Activated CD4-positive, alpha-beta T cell treated with anti-CD3 and anti-CD28 coated beads for 24 hours (primary cell): Measurements from ENCODE around the gene SPTBN4.
"Not testable (repeated sequence)": the region's sequence is repeated elsewhere in the genome, so short reads cannot be mapped to it uniquely, and the experiment has no call there.

Source experiments
- DNase-seq, 2 donors: peaks; one replicate each; pipeline ENCODE4 v3.0.0-alpha.2; 2020; ENCODE audit warnings: low read depth in 2 of 2

The SPTBN4 gene

DNA sequence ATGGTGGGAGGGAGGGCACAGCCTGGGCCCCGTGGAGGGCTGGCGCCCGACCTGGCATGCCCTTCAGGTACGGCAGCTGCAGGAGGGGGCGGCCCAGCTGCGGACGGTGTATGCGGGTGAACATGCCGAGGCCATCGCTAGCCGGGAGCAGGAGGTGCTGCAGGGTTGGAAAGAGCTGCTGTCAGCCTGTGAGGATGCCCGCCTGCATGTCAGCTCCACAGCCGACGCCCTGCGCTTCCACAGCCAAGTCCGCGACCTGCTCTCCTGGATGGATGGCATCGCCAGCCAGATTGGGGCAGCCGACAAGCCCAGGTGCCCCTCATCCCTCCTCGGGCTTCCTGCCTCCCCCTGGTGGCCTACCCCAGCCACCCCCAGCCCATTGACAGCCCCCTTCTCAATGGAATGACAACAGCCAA lies 93.3 kb downstream of the SPTBN4 start:
- no peak for DNase-seq

DNA sequence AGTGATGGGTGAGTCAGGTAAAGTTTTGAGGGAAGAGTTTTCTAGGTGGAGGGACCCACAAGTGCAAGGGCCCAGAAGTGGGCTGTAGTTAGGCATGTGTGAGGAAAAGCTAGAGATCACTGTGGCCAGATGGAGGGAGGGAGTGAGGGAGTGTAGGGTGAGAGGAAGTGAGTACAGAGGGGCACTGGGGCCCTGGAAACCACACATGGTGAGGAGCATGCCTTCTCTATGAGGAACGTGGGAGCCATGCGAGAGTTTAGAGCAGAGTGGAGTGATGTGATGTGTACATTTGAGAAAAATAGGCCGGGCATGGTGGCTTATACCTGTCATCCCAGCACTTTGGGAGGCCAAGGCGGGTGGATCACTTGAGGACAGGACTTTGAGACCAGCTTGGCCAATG lies 95.1 kb downstream of the SPTBN4 start:
- no peak for DNase-seq

DNA sequence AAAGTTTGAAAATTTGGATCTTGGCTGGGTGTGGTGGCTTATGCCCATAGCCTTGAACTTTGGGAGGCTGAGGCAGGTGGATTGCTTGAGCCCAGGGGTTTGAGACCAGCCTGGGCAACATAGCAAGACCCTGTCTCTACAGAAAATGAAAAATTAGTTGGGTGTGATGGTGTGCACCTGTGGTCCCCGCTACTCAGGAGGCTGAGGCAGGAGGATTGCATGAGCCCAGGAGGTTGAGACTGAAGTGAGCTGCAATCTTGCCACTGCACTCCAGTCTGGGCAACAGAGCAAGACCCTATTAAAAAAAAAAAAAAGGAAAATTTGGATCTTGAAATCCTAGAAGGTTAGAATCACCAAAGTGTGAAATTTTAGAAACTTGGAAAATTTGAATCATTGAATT lies 97.7 kb downstream of the SPTBN4 start:
- not testable (repeated sequence) for DNase-seq

DNA sequence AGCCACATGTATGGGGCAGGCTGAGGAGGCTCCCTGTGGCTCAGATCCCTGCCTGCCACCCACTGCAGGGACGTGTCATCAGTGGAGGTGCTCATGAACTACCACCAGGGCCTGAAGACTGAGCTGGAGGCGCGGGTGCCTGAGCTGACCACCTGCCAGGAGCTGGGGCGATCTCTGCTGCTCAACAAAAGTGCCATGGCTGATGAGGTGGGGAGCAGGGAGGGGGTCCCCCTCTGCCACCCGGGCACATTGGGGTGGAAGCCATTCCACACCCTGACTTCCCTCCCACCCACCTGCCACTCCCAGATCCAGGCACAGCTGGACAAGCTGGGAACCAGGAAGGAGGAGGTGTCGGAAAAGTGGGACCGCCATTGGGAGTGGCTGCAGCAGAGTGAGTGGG lies 98.6 kb downstream of the SPTBN4 start:
- DNase-seq: no peak

DNA sequence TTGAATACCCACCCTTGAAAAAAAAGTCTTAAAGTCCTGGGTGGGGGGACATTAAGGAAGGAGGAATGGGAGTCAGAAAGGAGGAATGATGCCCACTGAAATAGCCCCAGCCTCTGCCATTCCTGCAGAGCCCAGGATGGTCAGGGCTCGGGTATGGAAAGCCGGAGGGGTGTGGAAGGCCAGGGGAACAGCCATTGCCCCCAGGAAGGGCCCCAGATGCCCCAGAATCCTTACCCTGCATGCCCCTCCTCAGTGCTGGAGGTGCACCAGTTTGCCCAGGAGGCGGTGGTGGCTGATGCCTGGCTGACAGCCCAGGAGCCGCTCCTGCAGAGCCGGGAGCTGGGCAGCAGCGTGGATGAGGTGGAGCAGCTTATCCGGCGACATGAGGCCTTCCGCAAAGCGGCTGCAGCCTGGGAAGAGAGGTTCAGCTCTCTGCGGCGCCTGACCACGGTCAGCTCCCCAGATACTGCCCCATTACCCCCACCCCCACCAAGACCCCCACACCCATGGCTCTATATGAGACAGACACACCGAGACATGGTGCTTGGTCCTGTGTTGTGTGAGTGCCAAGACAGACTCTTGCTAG lies 99.2 kb downstream of the SPTBN4 start:
- no peak for DNase-seq

DNA sequence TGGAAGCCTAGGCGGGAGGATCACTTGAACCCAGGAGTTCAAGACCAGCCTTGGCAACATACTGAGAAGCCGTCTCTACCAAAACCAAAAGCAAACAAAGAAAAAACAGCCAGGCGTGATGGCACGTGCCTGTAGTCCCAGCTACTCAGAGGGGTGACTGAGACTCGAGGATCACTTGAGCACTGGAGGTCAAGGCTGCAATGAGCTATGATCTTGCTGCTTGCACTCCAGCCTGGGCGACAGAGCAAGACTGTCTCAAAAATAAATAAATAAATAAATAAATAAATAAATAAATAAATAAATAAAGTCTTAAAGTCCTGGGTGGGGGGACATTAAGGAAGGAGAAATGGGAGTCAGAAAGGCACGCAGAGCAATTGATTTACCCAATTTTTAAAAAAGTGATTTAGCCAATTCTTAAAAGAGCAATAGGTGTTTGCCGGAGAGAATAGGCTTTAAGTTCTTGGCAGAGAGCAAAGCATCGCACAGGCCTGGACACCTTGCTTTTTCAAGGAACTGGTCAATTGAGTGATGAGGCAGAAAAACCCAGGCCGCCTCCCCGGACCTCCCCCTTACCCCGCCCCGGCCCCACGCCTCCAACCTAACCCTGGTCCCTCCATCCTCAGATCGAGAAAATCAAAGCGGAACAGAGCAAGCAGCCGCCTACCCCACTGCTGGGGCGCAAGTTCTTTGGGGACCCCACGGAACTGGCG lies 100.4 kb downstream of the SPTBN4 start:
- DNase-seq: no peak

DNA sequence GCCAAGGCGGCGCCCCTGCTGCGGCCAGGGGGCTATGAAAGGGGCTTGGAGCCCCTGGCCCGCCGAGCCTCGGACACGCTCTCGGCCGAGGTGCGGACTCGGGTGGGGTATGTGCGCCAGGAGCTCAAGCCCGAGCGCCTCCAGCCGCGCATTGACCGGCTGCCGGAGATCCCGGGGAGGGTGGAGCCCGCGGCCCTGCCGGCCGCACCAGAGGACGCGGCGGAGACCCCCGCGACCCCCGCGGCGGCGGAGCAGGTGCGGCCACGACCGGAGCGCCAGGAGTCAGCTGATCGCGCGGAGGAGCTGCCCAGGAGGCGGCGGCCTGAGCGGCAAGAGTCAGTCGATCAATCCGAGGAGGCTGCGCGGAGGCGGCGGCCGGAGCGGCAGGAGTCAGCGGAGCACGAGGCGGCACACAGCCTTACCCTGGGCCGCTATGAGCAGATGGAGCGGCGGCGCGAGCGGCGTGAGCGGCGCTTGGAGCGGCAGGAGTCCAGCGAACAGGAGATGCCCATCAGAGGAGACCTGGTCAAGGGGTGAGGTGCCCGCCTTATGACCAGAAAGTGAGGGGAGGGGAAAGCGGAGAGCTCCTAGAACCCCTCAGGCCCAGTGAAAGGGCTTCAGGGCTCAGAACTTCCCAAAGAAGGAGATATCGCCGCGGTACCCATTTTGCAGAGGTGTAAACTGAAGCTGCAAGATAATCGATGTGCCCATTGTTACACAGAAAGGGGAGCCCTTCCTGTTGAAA lies 101.1 kb downstream of the SPTBN4 start:
- DNase-seq: no peak

DNA sequence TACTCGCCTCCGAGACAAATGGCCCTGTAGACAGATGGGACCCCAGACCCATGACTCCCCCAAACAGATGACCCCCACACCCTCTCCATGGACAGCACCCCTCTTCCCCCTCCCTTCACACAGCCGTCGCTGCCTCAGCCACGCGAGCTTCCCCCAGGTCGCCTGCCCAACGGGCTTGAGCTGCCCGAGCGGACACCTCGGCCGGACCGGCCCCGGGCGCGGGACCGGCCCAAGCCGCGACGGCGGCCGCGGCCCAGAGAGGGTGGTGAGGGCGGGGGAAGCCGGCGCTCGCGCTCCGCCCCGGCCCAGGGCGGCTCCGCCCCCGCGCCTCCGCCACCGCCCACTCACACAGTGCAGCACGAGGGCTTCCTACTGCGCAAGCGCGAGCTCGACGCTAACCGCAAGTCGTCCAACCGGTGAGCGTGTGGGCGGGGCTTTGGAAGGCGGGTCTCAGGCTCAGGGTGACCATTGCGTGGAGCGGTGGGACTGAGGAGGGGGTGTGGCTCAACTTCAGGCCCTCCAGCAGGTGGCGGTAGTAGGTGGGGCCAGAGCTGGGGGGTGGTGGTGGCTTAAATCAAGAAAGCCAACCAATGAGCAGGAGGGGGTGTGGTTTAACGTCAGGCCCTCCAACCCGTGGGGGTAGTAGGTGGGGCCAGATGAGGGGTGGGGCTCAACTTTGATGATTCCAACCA lies 103.7 kb downstream of the SPTBN4 start:
- peak; percentile 86 to 97 for DNase-seq

DNA sequence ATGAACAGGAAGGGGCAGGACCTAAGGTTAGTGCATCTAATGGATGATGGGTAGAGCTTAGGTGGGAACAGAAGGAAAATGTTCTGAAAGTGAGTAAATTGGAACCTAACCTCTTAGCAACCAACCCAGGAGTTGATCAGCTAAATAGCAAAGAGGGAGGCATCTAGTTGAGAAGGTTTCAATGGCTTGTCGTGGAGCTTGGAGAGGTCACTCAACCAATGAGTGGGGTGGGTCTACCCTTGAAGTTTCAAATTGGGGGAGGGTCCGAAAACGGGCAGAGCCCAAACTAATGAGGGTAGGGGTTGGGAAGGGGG lies 104.2 kb downstream of the SPTBN4 start:
- DNase-seq: no peak

DNA sequence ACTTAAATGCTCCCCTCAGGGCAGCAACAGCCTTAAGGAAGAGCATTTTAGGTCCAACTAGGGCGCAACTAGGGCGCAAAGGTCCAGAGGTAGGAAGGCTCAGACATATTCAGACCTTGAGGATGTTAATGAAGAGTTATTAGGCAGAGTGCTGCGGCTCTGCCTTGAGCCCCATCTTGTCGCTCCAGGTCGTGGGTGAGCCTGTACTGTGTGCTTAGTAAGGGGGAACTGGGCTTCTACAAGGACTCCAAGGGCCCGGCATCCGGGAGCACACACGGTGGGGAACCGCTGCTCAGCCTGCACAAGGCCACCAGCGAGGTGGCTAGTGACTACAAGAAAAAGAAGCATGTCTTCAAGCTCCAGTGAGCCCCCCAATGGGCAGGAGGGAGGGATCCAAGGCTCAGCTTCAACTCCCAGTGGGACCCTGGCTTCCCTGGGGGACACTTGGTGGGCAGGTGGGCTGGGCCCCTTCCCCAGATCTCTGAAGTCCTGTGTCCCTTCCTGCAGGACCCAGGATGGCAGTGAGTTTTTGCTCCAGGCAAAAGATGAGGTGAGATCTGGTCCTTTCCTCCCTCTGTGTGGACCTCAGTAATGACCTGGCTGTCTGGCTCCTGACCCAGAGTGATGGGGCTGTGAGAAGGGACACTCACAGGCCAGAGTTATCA lies 105.2 kb downstream of the SPTBN4 start:
- no peak for DNase-seq

DNA sequence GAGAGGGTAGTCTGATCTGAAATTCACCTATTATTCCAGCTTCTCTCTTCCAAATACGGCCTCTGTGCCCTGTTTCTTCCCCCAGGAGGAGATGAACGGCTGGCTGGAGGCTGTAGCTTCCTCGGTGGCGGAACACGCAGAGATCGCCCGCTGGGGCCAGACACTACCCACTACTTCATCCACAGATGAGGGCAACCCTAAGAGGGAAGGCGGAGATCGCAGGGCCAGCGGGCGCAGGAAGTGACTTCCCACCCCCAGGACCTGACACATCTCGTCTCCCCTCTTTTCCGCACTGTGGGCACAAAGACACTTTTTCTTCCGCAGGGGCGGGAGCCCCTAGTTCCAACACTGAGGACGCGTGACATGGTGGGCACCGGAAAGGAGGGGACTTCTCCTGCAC lies 108.5 kb downstream of the SPTBN4 start:
- no peak for DNase-seq

DNA sequence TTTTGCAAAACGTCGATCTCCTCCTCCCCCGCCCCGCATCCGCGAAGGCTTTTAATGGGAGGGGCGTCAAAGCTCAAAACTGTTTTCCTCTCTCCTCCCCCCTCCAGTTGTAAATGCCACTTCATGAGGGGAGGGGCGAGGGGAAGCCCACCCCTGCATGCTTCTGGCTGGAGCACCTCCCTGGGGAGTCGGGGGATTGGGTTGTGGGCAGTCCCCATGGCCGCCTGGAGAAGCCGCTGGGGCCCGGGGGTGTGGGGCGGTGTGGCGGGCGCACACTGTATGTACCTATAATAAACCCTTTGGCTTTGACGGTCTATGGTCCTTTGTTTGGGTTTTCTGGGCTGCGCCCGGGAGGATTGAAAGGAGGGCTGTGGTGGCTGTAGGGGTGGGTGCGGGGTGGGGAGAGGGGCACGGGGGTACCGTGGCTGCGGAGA lies 109.4 kb downstream of the SPTBN4 start:
- no peak for DNase-seq

DNA sequence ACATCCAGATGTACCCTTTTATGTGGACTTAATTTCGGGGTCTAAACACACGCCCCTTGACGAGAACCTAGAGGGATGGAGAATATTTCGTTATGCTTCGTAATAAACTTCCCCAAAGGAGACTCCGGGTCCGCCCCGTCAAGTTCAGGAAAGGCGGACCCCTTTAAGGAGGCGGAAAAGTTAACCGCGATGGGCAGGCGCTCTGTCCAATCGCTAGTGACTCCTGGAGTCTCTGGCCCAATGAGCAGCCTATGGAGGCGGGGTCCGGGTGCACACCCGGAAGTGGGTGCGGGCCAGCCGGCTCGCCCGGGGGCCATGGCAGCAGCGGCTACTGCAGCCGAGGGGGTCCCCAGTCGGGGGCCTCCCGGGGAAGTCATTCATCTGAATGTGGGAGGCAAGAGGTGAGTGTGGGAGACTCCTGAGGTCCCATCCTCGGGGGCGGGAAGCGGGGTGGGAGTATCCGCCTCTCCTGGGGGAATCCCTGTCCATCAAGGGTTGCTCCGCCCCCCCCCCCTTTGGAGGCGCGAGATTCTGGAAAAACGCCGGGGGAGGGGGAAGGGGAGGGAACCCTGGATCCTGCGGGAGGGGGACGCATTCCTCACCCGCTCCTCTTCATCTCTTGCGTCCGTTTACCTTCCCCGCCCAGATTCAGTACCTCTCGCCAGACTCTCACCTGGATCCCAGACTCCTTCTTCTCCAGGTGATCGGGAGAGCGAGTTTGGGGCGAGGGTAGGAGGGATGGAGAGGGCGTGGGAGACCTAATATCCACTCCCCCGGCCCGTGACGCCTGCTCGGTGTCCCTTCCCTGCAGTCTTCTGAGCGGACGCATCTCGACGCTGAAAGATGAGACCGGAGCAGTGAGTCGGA lies 110.0 kb downstream of the SPTBN4 start, which contains the start of gene SHKBP1:
TSS of gene SHKBP1 (plus strand) at position 289 of the 867 bp plus-strand sequence. CDS start at position 316, 27 bp downstream.
- DNase-seq: peak; percentile 90

DNA sequence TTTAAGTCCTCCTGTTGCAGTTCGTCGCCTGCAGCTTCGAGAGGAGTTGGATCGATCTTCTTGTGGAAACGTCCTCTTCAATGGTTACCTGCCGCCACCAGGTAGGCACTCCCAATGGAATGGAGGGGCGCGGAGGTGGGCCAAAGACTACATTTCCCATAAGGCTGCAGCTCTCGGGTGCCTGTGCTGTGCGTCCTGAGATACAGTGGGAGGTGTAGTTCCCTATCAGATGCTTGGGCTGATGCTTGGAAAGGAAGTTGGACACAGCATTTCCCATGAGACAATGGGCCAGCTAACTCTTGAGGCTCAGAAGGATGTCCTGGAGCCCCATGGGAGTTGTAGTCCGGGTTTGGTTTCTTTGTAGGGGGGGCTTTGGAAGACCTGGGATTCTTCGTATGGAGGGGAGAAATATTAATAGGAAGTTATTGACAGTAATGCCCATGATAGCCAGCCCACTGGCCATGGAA lies 111.7 kb downstream of the SPTBN4 start:
- no peak for DNase-seq

DNA sequence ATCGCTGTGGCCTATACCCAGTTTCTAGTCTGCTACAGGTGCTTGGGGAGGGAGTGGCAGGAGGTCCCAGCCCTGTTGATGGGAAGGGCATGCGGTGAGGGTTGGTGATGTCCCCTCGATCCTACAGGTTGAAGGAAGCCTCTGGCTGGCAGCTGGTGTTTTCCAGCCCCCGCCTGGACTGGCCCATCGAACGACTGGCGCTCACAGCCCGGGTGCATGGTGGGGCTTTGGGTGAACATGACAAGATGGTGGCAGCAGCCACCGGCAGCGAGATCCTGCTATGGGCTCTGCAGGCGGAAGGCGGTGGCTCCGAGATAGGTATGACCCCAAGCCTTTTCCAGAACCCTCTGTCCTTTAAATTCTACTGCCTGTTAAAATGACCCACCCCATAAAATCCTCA lies 113.8 kb downstream of the SPTBN4 start:
- DNase-seq: no peak

DNA sequence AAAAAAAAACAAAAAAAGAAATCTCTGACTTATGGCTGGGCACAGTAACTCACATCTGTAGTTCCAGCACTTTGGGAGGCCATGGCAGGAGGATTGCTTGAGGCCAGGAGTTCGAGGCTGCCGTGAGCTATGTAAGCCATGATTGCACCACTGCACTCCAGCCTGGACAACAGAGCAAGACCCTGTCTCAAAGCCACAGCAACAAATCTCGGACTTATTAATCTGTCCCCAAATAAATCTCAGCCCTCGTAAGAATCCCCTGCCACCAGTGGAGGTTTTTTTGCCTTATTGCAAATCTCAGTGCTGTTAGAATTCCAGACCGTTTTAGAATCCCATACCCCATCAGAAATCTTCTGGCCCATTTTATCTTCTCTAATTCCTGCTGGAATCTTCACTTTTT lies 114.7 kb downstream of the SPTBN4 start:
- DNase-seq: no peak

DNA sequence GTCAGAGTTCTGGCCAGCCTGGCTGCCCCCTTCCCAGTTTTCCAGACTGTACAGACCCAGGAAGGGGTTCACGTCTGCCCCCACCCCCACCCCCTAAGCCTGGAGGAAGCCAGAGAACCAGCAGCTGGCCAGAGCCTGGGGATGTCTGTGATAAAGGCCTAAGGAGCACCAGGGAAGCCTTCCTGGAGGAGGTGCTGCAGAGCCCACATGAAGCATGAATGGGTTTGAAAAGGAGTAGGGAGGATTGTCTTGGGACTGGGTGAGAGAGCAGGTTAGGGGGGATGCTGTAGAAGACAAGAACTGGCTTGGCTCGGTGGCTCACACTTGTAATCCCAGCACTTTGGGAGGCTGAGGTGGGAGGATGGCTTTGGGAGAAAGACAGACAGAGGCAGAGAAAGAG lies 115.7 kb downstream of the SPTBN4 start:
- DNase-seq: no peak

DNA sequence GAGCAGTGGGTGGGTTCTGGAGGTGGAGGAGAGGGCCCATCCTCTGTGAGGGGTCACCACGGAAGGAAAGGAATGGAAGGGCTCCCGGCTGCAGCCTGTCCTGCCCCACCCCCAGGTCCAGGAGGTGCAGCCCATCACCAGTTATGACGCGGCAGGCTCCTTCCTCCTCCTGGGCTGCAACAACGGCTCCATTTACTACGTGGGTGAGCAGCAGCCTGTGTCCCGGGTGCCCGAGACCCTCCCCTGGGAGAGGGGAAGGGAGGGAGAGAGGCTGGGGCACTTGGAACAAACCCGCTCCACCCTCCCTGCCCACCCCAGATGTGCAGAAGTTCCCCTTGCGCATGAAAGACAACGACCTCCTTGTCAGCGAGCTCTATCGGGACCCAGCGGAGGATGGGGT lies 116.5 kb downstream of the SPTBN4 start:
- no peak for DNase-seq

DNA sequence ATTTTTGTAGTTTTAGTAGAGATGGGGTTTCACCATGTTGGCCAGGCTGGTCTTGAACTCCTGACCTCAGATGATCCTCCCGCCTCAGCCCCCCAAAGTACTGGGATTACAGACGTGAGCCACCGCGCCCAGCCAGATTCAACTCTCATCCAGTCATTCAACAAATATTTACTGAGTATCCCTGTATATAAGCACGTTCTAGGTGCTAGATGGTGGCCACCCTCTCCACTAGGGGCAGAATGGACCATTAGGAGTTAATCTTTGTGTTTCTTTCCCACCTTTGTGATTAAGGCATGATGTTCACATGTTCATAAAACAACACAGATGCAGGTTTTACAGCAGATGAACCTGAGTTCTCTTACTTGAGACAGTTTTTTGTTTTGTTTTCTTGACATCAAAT lies 117.2 kb downstream of the SPTBN4 start:
- DNase-seq: no peak

DNA sequence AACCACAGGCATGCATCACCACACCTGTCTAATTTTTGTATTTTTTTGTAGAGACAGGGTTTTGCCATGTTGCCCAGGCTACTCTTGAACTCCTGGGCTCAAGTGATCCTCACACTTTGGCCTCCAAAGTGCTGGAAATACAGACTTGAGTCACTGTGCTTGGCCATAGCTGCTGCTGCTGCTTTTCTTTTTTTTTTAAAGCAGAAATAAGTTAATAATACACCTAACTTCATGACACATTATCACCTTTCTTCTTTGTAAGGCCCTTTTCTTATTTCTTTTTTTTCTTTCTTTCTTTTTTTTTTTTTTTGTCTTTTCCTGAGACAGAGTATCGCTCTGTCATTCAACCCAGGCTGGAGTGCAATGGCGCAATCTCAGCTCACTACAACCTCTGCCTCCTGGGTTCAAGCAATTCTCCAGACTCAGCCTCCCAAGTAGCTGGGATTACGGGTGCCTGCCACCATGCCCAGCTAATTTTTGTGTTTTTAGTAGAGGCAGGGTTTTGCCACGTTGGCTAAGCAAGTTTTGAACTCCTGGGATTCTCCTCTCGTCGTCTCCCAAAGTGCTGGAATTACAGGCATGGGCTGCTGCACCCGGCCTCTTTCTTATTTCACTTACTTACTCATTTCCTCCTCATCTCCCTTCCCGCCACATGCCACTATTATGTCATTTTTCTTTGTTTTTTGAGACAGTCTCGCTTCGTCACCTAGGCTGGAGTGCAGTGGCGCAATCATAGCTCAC lies 118.6 kb downstream of the SPTBN4 start:
- no peak for DNase-seq
